SK-N-SH treated with all-trans-retinoic acid at 6 μM for 48 hours (cell line): ENCODE measurements around the gene DPY19L3.

Source experiments
- ARNTL ChIP-seq: fragments of 450-650 bp; formaldehyde crosslinking; IDR thresholded peaks from 2 replicates; pipeline ENCODE4 v1.5.0; 2020; ENCODE audit warnings: low read depth, mild to moderate bottlenecking, moderate library complexity, borderline replicate concordance
- BACH2 ChIP-seq: fragments of 250-450 bp; sonication (Bioruptor Pico); IDR thresholded peaks from 2 replicates; pipeline ENCODE4 v1.9.0; 2021; ENCODE audit warnings: mild to moderate bottlenecking, borderline replicate concordance
- CSDC2 ChIP-seq: fragments of 250-450 bp; sonication (Bioruptor Pico); IDR thresholded peaks from 2 replicates; pipeline ENCODE4 v1.5.0; 2020; ENCODE audit warnings: mild to moderate bottlenecking, moderate library complexity
- OSR1 ChIP-seq: fragments of 250-450 bp; sonication (Bioruptor Pico); IDR thresholded peaks from 2 replicates; pipeline ENCODE4 v1.8.0; 2022; ENCODE audit warnings: moderate library complexity, mild to moderate bottlenecking, inconsistent platforms
- RARB ChIP-seq: fragments of 250-450 bp; sonication (Bioruptor Pico); IDR thresholded peaks from 2 replicates; pipeline ENCODE4 v1.8.0; 2021; ENCODE audit warnings: mild to moderate bottlenecking, moderate library complexity
- TSHZ2 ChIP-seq: fragments of 250-450 bp; sonication (Bioruptor Pico); IDR thresholded peaks from 2 replicates; pipeline ENCODE4 v1.5.0; 2020; ENCODE audit warnings: mild to moderate bottlenecking, moderate library complexity
- ZC3H10 ChIP-seq: fragments of 250-450 bp; sonication (Bioruptor Pico); IDR thresholded peaks from 2 replicates; pipeline ENCODE4 v1.5.1; 2021; ENCODE audit warnings: mild to moderate bottlenecking, moderate library complexity
- ZFP3 ChIP-seq: fragments of 250-450 bp; sonication (Bioruptor Pico); IDR thresholded peaks from 2 replicates; pipeline ENCODE4 v1.5.0; 2020; ENCODE audit warnings: mild to moderate bottlenecking, moderate library complexity
- ZNF70 ChIP-seq: fragments of 450-650 bp; formaldehyde crosslinking; IDR thresholded peaks from 2 replicates; pipeline ENCODE4 v1.5.0; 2020; ENCODE audit warnings: mild to moderate bottlenecking, moderate library complexity
- ZNF8 ChIP-seq: fragments of 450-650 bp; formaldehyde crosslinking; IDR thresholded peaks from 2 replicates; pipeline ENCODE4 v1.5.0; 2020; ENCODE audit warnings: mild to moderate bottlenecking, moderate library complexity
- TF ChIP-seq, protein P1 (sequence below): fragments of 250-450 bp; sonication (Bioruptor Pico); IDR thresholded peaks from 2 replicates; pipeline ENCODE4 v1.8.0; 2020; ENCODE audit warnings: mild to moderate bottlenecking, moderate library complexity, borderline replicate concordance
- TF ChIP-seq, protein P2 (sequence below): fragments of 250-450 bp; sonication (Bioruptor Pico); IDR thresholded peaks from 2 replicates; pipeline ENCODE4 v1.5.1; 2020; ENCODE audit warnings: low read depth, mild to moderate bottlenecking, moderate library complexity

GRCh38 chr19:32407004-32407992 is 1.7 kb downstream of the DPY19L3 start:
- TF ChIP-seq ZC3H10 (CRISPR knock-in tag) (no peak), ARNTL (CRISPR knock-in tag) (no peak), ZFP3 (CRISPR knock-in tag) (no peak), BACH2 (CRISPR knock-in tag) (no peak), RARB (CRISPR knock-in tag) (no peak), ZNF8 (CRISPR knock-in tag) (no peak), ZNF70 (CRISPR knock-in tag) (no peak), TSHZ2 (CRISPR knock-in tag) (no peak), CSDC2 (CRISPR knock-in tag) (no peak), OSR1 (CRISPR knock-in tag) (no peak)
- TF ChIP-seq, protein P1, sequence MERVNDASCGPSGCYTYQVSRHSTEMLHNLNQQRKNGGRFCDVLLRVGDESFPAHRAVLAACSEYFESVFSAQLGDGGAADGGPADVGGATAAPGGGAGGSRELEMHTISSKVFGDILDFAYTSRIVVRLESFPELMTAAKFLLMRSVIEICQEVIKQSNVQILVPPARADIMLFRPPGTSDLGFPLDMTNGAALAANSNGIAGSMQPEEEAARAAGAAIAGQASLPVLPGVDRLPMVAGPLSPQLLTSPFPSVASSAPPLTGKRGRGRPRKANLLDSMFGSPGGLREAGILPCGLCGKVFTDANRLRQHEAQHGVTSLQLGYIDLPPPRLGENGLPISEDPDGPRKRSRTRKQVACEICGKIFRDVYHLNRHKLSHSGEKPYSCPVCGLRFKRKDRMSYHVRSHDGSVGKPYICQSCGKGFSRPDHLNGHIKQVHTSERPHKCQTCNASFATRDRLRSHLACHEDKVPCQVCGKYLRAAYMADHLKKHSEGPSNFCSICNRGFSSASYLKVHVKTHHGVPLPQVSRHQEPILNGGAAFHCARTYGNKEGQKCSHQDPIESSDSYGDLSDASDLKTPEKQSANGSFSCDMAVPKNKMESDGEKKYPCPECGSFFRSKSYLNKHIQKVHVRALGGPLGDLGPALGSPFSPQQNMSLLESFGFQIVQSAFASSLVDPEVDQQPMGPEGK (CRISPR knock-in tag): no peak
- TF ChIP-seq, protein P2, sequence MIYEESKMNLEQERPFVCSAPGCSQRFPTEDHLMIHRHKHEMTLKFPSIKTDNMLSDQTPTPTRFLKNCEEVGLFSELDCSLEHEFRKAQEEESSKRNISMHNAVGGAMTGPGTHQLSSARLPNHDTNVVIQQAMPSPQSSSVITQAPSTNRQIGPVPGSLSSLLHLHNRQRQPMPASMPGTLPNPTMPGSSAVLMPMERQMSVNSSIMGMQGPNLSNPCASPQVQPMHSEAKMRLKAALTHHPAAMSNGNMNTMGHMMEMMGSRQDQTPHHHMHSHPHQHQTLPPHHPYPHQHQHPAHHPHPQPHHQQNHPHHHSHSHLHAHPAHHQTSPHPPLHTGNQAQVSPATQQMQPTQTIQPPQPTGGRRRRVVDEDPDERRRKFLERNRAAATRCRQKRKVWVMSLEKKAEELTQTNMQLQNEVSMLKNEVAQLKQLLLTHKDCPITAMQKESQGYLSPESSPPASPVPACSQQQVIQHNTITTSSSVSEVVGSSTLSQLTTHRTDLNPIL (CRISPR knock-in tag): no peak
